Astrocyte (in vitro differentiated cells and primary cell): Measurements from ENCODE around the gene VPS72. TPM values are rescaled to one million over a fixed set of nuclear protein-coding genes. Genes with fewer than 3 reads are reported as not detected.

ENCODE experiments used
- DNase-seq: peaks from one replicate; pipeline ENCODE4 v3.0.0-alpha.2; 2010; ENCODE audit warnings: low read depth
- FAIRE-seq: peaks from 2 replicates; lab custom pipeline; 2011; peaks lifted over from hg19 to GRCh38; lab: Jason Lieb, UNC
- H2AFZ ChIP-seq: 2 replicates; pipeline ENCODE4 v1.6.0; 2012; ENCODE audit warnings: low read depth, low read length, inconsistent platforms
- H3K27ac ChIP-seq: 2 replicates; pipeline ENCODE4 v1.5.1; 2011; ENCODE audit warnings: low read depth, low read length, inconsistent platforms
- H3K27me3 ChIP-seq: 2 replicates; pipeline ENCODE4 v1.6.0; 2011; ENCODE audit warnings: low read length, inconsistent platforms; ENCODE audit not compliant: insufficient read depth
- H3K36me3 ChIP-seq: 2 replicates; pipeline ENCODE4 v1.5.1; 2011; ENCODE audit warnings: low read length, inconsistent platforms; ENCODE audit not compliant: insufficient read depth
- H3K4me1 ChIP-seq: 2 replicates; pipeline ENCODE4 v1.5.1; 2011; ENCODE audit warnings: low read length, inconsistent platforms; ENCODE audit not compliant: insufficient read depth
- H3K4me2 ChIP-seq: 2 replicates; pipeline ENCODE4 v1.6.0; 2012; ENCODE audit warnings: low read length, inconsistent platforms
- H3K4me3 ChIP-seq: 2 replicates; pipeline ENCODE4 v1.5.1; 2011; ENCODE audit warnings: low read depth, mild to moderate bottlenecking, low read length, inconsistent platforms; ENCODE audit not compliant: insufficient read depth
- H3K79me2 ChIP-seq: 2 replicates; pipeline ENCODE4 v1.6.0; 2012; ENCODE audit warnings: mild to moderate bottlenecking, low read length, inconsistent platforms; ENCODE audit not compliant: insufficient read depth
- H3K9ac ChIP-seq: 2 replicates; pipeline ENCODE4 v1.6.0; 2012; ENCODE audit warnings: mild to moderate bottlenecking, low read length, inconsistent platforms
- H3K9me3 ChIP-seq: 2 replicates; pipeline ENCODE4 v1.5.1; 2012; ENCODE audit warnings: low read depth, mild to moderate bottlenecking, low read length, inconsistent platforms; ENCODE audit not compliant: insufficient read depth
- H4K20me1 ChIP-seq: 2 replicates; pipeline ENCODE4 v1.6.0; 2012; ENCODE audit warnings: low read length, inconsistent platforms; ENCODE audit not compliant: insufficient read depth
- H3K27ac Mint-ChIP-seq: one replicate; pipeline ENCODE4 v1.8.0; 2021; ENCODE audit warnings: mild to moderate bottlenecking, mixed read lengths; ENCODE audit not compliant: unreplicated experiment
- H3K27me3 Mint-ChIP-seq: one replicate; pipeline ENCODE4 v1.8.0; 2021; ENCODE audit warnings: low read depth, mixed read lengths; ENCODE audit not compliant: unreplicated experiment
- H3K36me3 Mint-ChIP-seq: one replicate; pipeline ENCODE4 v1.8.0; 2021; ENCODE audit warnings: low read depth, mixed read lengths; ENCODE audit not compliant: unreplicated experiment
- H3K4me1 Mint-ChIP-seq: one replicate; pipeline ENCODE4 v1.8.0; 2021; ENCODE audit warnings: low read depth, mixed read lengths; ENCODE audit not compliant: unreplicated experiment
- H3K4me3 Mint-ChIP-seq: one replicate; pipeline ENCODE4 v1.8.0; 2021; ENCODE audit warnings: mild to moderate bottlenecking, moderate library complexity, mixed read lengths; ENCODE audit not compliant: unreplicated experiment
- H3K9me3 Mint-ChIP-seq: one replicate; pipeline ENCODE4 v1.8.0; 2021; ENCODE audit warnings: mild to moderate bottlenecking, mixed read lengths; ENCODE audit not compliant: unreplicated experiment
- CTCF ChIP-seq: IDR thresholded peaks from 2 replicates; pipeline ENCODE4 v1.5.1; 2011; ENCODE audit warnings: low read depth, mild to moderate bottlenecking, inconsistent platforms, low read length, moderate library complexity; ENCODE audit not compliant: insufficient read depth
- EZH2 ChIP-seq: IDR thresholded peaks from 2 replicates; pipeline ENCODE4 v1.6.1; 2012; ENCODE audit warnings: mild to moderate bottlenecking, low read length, inconsistent platforms; ENCODE audit not compliant: insufficient read depth
- total RNA-seq: library from RNA; stranded (reverse); gene quantifications from 2 replicates; pipeline ENCODE4 v1.2.1, GENCODE V29; 2021

Gene VPS72
- total RNA-seq, 1 donor from 2014 or later = 59.0 TPM

GRCh38 chr1:151198254-151199127, 8.5 kb upstream of the VPS72 start, which contains the start of gene PIP5K1A:
PIP5K1A (plus strand) TSS chr1:151198552; CDS start chr1:151198997, 445 bp downstream.
- H3K9me3 Mint-ChIP-seq = no peaks in the 10 kb centered on the region
- peaks cover 2% of the 10 kb centered on the region for H3K36me3 Mint-ChIP-seq
- DNase-seq = peak; percentile 92
- H3K27ac ChIP-seq = peak within 1 kb of the TSS; percentile 97
- H3K4me3 ChIP-seq = peak within 1 kb of the TSS; percentile 98
- peak within 1 kb of the TSS; percentile 72 for H2AFZ ChIP-seq
- peak within 1 kb of the TSS; percentile 100 for H3K27ac Mint-ChIP-seq
- peaks cover 19% of the 10 kb centered on the region for H3K4me1 Mint-ChIP-seq
- peaks cover 24% of the 10 kb centered on the region for H3K4me1 ChIP-seq
- H3K4me3 Mint-ChIP-seq = peak within 1 kb of the TSS; percentile 99
- peaks cover 10% of the 10 kb centered on the region for H3K36me3 ChIP-seq
- H3K79me2 ChIP-seq = peaks cover 48% of the 10 kb centered on the region
- no peak for FAIRE-seq
- H3K27me3 ChIP-seq = no peaks in the 10 kb centered on the region
- peak within 1 kb of the TSS; percentile 100 for H3K9ac ChIP-seq
- TF ChIP-seq EZH2 (no peak), CTCF (no peak)
- peak within 1 kb of the TSS; percentile 95 for H3K4me2 ChIP-seq
- H4K20me1 ChIP-seq = peaks cover 39% of the 10 kb centered on the region
- H3K27me3 Mint-ChIP-seq = no peaks in the 10 kb centered on the region
- H3K9me3 ChIP-seq = no peaks in the 10 kb centered on the region

- H3K9ac ChIP-seq = peak overlapping the region; percentile 100
- H3K4me1 Mint-ChIP-seq = peaks cover 19% of the 10 kb centered on the region
- H3K27ac ChIP-seq = peak overlapping the region; percentile 97
Measured at GRCh38 chr1:151197863-151198253, 7.9 kb upstream of the VPS72 start.

More at GRCh38 chr1:151197863-151198253, 7.9 kb upstream of the VPS72 start:
- peaks cover 32% of the 10 kb centered on the region for H4K20me1 ChIP-seq
- FAIRE-seq (no peak), DNase-seq (no peak)
- peaks cover 42% of the 10 kb centered on the region for H3K79me2 ChIP-seq
- peak overlapping the region; percentile 72 for H2AFZ ChIP-seq
- H3K27me3 ChIP-seq = no peaks in the 10 kb centered on the region
- no peaks in the 10 kb centered on the region for H3K9me3 ChIP-seq
- H3K4me2 ChIP-seq = peak overlapping the region; percentile 95
- no peak for TF ChIP-seq EZH2
- TF ChIP-seq CTCF = no peak
- H3K36me3 Mint-ChIP-seq = peaks cover 2% of the 10 kb centered on the region
- no peaks in the 10 kb centered on the region for H3K9me3 Mint-ChIP-seq
- peak overlapping the region; percentile 99 for H3K4me3 Mint-ChIP-seq
- H3K4me1 ChIP-seq = peaks cover 24% of the 10 kb centered on the region
- no peaks in the 10 kb centered on the region for H3K27me3 Mint-ChIP-seq
- peak overlapping the region; percentile 100 for H3K27ac Mint-ChIP-seq
- H3K36me3 ChIP-seq = peaks cover 8% of the 10 kb centered on the region
- peak overlapping the region; percentile 98 for H3K4me3 ChIP-seq
